GM18526 (cell line): ENCODE measurements around the gene ST3GAL6.

Experiments used
- POLR2A ChIP-seq: IDR thresholded peaks from 3 replicates; pipeline ENCODE4 v1.6.1; 2011; ENCODE audit not compliant: insufficient read length; ENCODE audit errors: extremely low read depth

The ST3GAL6 gene, protein sequence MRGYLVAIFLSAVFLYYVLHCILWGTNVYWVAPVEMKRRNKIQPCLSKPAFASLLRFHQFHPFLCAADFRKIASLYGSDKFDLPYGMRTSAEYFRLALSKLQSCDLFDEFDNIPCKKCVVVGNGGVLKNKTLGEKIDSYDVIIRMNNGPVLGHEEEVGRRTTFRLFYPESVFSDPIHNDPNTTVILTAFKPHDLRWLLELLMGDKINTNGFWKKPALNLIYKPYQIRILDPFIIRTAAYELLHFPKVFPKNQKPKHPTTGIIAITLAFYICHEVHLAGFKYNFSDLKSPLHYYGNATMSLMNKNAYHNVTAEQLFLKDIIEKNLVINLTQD

DNA sequence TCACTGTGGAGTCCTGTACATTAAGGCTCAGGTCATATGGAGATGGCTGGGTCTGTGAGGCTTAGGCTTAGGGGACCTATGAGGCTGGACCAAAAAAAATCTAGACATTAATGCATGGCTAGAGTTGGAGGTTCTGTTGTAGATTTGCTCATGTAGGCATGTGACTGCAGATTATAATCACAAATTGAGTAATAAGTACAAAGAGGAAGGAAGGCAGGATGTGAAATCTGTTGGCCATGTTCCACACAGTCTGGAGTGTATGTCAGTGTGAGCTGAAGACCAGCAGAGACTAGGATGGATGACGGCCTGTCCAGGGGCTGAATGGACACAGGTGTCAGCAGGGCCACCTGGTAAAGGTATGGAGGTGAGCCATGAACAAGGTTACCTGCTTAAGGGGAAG is at the start of gene ST3GAL6:
ST3GAL6 (plus strand) TSS at position 265 of the 400 bp plus-strand sequence. CDS start 5,101 bp downstream, outside the sequence.
- no peak for TF ChIP-seq POLR2A

DNA sequence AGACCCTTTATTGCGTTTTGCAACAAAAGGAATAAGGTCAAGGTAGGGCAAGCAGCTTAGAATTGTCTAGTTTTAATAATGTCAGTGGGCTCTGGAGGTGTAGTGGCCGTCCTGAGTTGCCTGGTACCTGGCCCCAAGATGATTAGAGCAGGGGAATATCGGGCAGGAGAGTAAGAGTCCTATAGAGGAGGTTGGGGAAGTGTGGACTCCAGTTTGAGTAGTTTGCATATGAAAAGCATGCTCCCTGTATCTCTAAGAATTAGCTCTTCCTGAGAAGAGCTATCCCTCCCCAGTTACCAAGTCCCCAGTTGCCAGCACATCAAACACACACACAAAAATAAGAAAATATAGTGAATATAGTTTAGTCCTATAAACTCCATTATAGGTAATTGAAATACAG is 49.2 kb upstream of the ST3GAL6 start:
- TF ChIP-seq POLR2A: no peak

DNA sequence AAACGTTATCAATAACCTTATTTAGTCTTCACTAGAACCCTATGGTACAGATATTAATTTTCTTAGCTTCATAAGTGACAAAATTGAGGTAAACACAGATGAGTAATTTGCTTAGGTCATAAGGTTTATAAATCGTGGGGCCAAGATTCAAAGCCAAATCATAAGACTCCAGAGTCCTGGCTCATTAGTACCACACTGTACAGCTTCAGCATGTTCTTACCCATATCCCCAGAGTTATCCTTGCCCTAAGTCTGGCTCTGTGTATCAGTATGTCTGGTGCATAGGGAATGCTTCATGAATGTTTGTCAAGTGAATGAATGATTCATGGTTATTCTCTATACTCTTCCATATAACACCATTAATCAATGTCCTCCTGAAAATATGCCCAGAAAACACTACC is 45.6 kb upstream of the ST3GAL6 start:
- no peak for TF ChIP-seq POLR2A

DNA sequence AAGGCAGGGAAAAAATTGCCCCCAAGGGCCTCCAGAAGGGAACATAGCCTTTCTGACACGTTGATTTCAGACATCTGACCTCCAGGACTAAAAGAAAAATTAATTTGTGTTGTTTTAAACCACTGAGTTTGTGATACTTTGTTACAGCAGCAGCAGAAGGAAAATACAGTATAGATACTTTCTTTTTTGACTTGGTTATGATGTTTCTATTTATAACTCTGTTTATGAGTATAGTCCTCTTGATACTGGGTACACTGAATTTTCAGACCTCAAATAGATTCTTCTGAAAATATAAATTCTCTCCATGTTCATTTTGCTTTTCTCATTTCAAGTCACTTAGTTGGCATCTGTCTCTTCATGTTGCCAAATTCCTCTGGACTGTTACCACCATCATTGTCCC is 44.4 kb upstream of the ST3GAL6 start:
- TF ChIP-seq POLR2A: no peak

DNA sequence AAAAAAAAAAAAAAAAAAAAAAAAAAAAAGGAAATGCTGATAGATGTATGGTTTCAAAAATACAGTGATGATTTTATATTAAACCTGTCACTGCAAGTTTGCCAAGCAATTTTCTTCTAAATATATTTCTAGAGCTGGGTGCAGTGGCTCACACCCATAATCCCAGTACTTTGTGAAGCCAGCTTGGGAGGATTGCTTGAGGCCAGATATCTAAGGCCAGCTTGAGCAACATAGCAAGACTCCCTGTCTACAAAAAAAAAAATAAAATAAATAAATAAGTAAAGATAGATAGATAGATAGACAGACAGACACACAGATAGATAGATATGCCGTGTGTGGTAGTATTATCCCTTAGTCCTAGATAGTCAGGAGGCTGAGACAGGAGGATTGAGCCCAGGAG is 41.4 kb upstream of the ST3GAL6 start:
- no peak for TF ChIP-seq POLR2A

DNA sequence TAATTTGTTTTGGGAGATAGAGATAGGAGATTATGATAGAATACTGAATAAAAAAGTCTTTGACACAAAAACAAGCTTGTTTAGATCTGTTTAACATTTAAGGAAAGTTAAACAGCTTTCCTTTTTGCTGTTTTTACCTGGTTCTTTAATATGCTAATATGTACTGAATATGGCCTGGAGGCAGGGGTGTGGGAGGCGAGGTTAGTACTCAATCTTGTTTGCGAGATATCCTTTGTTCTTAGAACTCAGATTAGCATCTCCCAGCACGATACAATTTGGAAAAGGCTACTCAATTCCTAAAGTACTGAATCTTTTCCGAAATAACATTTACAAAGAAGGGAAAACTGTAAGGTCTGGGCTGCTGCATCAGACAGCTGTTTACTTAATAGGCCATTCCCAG is 40.8 kb upstream of the ST3GAL6 start:
- no peak for TF ChIP-seq POLR2A

DNA sequence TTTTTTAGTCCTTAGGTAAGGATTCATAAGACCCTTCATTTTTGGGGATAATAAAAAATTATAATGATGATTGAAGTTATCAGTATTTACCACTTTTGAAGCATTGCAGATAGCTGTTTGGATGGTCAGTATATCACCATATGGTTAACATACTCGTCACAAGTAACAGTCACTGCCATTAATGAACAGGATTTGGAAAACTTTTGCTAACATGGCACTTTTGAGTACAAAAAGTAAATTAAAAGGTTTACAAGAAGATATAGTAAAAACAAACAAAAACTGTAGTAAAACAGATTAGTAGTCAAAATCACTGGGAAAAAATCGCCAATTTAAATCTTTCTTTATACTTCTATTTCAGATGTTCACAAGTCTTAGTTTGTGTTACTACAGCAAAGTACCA is 37.8 kb upstream of the ST3GAL6 start:
- no peak for TF ChIP-seq POLR2A

DNA sequence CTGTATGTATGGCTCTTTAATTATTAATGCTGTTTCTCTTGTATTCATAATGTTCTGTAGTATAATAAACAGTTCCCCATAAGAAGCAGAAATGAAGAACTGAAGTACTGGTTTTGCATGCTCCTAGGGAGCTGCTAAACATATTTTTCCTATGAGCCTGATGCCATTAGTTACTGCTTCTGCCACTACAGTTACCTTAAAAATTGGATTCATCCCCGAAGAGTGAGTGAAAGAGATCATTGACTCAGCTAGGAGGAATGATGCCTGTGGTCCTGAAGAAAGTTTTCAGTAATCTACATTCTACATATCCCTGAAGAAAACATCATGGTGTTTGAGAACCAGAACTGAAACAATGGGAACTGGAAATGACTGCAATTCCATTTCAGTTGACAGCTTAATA is 37.1 kb upstream of the ST3GAL6 start:
- TF ChIP-seq POLR2A: no peak

DNA sequence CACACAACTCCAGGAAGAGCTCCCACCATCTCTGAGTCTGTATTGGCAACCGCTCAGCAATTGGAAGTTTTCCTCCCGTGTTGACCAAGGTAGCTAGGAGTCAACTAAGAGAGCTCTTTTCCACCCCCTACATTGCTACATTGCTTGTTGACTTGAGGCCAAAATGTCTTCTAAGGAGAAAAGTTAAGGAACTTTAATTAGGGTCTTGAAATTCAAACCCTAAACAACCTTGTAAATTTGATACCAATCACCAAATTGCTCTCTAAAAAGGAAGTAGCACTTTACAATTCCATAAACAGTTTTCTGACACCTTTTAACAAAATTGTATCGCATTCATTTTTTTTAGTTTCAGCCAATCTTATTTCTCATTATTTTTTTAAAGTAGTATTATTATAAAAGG is 35.5 kb upstream of the ST3GAL6 start:
- TF ChIP-seq POLR2A: no peak

DNA sequence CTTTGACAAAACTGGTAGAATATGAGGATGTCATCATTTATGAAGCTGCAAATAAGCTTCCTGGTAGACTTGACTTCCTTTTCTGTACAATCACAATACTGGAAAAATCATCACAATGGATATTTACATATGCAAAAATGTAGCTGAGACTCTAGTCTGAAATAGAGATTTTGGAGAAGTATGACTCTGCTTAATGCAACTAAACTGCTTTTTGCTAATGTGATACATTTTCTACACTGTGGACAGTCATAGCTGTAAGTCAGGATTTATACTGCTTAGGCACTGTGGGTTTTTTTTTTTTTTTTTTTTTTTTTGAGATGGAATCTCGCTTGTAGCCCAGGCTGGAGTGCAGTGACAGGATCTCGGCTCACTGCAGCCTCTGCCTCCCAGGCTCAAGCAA is 34.5 kb upstream of the ST3GAL6 start:
- TF ChIP-seq POLR2A: no peak

DNA sequence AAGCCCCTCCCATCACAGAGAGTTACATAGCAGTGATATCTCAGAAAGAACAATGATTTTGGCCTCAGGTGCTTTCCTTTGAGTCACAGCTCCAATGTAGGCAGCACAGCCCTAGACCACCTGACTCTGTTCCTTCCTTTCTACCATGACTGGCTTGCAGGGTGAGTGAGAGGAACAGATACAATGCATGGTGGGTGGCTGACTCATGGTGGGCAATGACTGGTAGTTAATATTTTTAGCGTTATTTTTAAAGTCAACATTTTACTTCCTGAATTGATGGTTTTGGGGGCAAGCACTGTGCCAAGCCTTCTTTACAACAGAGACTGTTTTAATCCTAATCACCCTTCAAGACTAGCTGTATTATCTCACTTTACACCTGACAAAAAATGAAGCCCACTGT is 32.8 kb upstream of the ST3GAL6 start:
- no peak for TF ChIP-seq POLR2A

DNA sequence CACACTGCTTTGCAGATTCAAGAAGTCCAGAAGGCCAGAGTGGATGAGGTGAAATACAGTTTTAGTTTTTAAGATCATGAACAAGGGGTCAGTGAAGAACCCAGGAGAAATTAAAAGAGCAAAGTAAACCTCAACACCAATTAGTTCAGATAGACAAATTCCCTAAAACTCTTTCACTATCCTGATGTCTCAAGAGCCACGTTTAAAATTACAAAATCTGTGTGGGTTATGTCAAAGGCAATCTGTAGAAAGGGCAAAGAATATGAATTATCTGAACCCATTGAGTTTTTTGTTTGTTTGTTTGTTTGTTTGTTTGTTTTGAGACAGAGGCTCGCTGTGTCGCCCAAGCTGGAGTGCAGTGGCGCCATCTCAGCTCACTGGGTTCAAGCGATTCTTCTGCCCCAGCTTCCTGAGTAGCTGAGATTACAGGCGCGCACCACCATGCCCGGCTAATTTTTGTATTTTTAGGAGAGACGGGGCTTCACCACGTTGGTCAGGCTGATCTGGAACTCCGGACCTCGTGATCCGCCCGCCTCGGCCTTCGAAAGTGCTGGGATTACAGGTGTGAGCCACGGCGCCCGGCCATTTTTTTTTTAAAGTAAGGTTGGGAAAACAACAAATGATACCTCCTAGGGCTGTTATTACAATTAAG is 32.1 kb upstream of the ST3GAL6 start:
- no peak for TF ChIP-seq POLR2A

DNA sequence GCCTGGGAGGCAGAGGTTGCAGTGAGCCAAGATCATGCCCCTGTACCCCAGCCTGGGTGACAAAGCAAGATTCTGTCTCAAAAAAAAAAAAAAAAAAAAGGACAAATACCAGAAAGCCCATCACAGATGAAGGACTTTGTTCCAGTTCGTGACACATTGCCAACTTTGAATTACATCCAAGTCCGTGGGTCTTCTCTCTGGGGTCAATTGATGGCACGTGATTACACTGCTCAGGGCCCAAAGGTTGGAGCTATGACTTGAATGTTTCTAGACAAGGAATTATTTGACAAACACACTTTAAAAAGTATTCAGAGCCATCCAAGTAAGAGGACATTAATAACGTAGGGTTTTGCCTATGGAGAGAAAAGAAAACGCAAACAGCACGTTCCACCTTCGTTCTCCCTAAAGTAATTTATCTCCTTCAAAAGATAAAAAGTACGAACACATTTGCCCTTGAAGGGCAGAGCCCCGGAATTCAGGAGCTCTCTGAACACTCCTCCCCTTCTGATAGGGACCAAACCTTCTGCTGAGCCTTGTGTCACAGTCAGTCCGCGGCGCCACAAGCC is 31.3 kb upstream of the ST3GAL6 start:
- TF ChIP-seq POLR2A: no peak

DNA sequence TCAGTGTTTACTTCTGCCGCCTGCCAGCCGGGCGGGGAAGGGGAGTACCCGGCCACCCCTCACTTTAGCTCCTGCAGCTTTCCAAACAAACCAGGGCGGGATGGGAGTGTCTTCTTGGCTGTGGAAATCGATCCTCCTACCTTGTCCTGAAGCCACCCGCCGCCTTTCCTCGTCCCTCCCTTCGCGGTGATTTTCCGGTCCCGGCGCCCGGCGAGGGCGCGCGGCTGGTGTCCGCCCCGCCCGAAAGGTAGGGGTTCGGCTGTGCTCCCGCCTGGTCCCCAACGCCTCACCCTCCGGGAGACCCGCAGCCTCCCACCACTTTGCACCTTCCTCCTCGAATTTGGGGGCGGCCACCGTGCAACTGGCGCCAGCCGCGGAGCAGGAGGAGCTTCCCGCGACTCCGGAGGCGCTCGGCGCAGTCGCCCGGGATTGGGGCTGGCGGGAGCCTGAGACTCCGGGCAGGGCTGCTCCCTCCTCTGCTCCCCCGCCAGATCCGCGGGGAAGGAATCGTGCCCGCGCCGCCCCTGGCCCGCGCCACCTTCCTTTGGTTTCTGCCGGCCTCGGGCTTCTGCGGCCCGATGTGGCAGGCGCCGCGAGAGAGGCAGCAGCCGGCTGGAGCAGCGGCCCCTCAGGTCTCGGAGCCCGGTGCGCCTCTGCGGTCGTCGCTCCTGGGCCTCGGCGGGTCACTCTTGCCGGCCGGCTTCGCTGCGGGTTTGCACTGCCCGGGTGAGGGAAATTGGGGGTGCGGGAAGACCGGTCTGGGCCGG is 30.7 kb upstream of the ST3GAL6 start:
- no peak for TF ChIP-seq POLR2A

DNA sequence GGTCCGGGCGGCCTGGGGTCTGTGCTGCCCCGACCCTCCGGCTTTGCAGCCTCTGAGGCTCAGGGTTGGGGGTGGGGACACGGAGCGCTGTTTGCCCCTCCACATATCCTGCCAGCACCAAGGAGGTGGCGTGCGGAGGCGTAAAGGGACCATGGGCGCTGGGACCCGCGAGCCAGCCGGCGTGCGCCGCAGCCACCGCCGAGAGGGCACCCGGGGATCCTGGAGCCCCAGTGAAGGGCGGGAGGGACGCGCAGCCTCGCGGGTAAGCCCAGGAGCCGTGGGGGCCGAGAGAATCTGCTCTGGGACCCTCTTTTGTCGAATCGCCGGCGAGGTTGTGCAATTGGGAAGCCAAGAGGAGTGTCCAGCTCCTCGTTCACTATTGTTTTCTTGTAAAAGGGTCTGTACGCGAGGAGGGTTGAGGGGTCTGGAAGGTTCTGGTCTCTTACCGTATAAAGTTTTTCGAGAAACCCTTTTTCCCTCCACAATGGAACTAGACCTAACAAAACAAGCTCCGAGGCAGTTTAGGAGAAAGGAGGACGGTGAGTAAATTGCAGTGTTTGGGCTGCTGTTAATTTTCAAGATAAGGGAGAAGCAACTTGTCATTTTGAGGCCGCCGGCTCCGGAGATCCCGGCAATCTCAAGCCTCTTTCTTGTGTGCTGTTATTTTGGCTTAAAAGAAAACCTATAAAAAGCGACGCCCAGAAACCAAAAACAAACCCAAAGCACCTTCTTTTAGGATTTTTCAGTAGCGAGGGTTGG is 29.9 kb upstream of the ST3GAL6 start:
- TF ChIP-seq POLR2A: no peak
